Measurements from ENCODE around the gene RUBCNL.

- TF ChIP-seq POLR2A (IDR thresholded peaks at IDR 0.05) (no peak), CTCF (IDR thresholded peaks at IDR 0.05) (no peak)
Measured at GRCh38 chr13:46354156-46355087, 32.6 kb downstream of the RUBCNL start.

Data from prostate gland (tissue), 2 donors.